ENCODE measurements around the gene RESF1.

DNA sequence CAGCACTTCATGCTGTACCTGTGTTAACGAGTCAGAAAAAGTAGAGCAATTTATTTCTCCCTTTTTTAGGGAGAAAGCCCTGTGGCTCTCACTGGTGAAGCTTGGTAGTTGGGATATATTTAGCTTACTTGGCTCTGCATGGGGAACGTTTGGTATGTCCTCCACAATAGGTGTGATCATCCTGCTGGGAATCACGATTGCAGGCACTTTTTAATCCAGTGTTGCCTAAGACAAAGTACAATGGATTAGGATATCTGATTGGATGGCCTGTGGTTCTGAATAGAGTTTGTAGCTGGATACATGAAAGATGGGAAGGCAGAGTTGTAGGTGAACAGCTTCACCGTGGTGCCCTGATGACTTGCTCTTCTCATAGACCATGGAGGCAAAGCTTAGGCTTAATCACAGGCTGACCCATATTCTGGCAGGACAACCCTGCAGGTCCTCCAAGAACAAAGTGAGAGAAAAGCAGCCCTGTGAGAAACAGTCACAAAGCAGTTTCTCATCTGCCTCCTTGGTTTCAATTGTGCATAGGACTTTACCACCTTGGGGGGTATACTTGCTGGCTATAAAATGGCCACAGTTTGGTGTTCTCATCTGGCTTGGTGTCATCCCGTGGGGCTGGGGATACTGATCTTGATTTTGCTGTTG lies 7.5 kb downstream of the RESF1 start:
- TF ChIP-seq CTCF (IDR thresholded peaks at IDR 0.05 in 4 of 5, conservative IDR thresholded peaks at IDR 0.05 in 1 of 5) (no peak), POLR2A (IDR thresholded peaks at IDR 0.05) (no peak)
